ENCODE results near the gene PROK1. TPM values are rescaled to one million over a fixed set of nuclear protein-coding genes. Genes with fewer than 3 reads are reported as not detected.

PROK1 gene
- total RNA-seq, 1 donor from 2014 or later: 0.69 TPM

DNA sequence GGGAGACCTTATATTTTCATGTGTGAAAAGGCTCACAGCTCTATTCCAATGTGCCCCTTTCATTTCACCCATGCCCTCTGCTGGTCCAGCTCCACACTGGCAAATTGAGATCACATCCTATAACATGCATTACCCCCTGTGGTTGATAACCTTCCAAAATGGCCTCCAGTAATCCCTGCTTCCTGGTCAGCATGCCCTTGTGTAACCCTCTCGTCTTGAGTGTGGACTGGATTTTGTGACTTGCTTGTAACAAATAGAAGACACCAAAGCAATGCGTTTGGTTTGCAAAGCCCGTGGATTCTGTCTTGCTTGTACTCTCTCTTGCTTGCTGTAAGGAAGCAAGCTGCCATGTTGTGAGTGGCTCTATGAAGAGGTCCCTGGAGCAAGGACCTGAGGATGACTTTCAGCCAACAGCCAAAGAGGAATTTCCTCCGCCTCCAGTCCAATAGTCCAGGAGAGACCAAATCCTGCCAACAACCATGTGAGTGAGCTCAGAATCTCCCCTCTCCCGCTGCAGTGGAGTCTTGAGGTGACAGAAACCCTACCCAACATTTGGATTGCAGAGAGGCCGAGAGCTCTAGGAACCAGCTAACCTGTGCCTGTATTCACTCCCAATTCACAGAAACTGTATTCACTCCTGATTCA lies 50.7 kb downstream of the PROK1 start:
- no peaks in the 10 kb centered on the region for H3K36me3 Mint-ChIP-seq
- no peak overlapping the region for H3K4me3 Mint-ChIP-seq
- TF ChIP-seq, protein P1, sequence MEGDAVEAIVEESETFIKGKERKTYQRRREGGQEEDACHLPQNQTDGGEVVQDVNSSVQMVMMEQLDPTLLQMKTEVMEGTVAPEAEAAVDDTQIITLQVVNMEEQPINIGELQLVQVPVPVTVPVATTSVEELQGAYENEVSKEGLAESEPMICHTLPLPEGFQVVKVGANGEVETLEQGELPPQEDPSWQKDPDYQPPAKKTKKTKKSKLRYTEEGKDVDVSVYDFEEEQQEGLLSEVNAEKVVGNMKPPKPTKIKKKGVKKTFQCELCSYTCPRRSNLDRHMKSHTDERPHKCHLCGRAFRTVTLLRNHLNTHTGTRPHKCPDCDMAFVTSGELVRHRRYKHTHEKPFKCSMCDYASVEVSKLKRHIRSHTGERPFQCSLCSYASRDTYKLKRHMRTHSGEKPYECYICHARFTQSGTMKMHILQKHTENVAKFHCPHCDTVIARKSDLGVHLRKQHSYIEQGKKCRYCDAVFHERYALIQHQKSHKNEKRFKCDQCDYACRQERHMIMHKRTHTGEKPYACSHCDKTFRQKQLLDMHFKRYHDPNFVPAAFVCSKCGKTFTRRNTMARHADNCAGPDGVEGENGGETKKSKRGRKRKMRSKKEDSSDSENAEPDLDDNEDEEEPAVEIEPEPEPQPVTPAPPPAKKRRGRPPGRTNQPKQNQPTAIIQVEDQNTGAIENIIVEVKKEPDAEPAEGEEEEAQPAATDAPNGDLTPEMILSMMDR (IDR thresholded peaks at IDR 0.05; ENCODE audit: unreplicated experiment): no peak
- H3K27me3 Mint-ChIP-seq (ENCODE audit: low read depth): peaks cover 16% of the 10 kb centered on the region
- DNase-seq (ENCODE audit: low spot score in 2 of 2, unreplicated experiment in 2 of 2): no peak
- no peaks in the 10 kb centered on the region for H3K9me3 Mint-ChIP-seq
- no peaks in the 10 kb centered on the region for H3K4me1 Mint-ChIP-seq
- no peak overlapping the region for H3K27ac Mint-ChIP-seq

GRCh38 chr1:110502402-110503151 lies 51.6 kb downstream of the PROK1 start:
- peaks cover 16% of the 10 kb centered on the region for H3K27me3 Mint-ChIP-seq (ENCODE audit: low read depth)

DNA sequence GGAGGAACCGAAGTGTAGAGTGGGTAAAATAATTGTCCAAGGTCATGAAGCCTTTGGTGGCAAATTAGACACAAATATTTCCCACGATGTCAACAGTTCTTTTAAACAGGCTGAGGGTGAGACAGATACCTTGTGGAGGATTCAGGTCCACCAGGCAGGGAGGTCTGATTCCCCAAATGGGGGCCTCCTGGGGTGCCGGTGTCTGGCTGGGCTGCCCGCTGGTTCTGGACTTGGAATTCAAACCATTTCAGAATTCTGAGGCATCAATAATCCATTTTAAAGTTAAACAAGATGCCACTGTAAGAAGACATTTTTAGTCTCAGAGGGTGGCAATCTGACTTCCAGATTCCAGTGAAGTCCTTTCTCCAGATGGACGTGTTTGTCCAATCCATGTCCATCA lies 52.5 kb downstream of the PROK1 start:
- TF ChIP-seq, protein P1 (IDR thresholded peaks at IDR 0.05; ENCODE audit: unreplicated experiment): no peak
- DNase-seq (ENCODE audit: low spot score in 2 of 2, unreplicated experiment in 2 of 2): no peak
- Mint-ChIP-seq H3K36me3 (no peaks in the 10 kb centered on the region), H3K4me3 (no peak overlapping the region), H3K27ac (no peak overlapping the region), H3K27me3 (ENCODE audit: low read depth) (peaks cover 16% of the 10 kb centered on the region), H3K4me1 (peaks cover 12% of the 10 kb centered on the region), H3K9me3 (no peaks in the 10 kb centered on the region)

More at GRCh38 chr1:110502402-110503151, 51.6 kb downstream of the PROK1 start:
- no peak for DNase-seq (ENCODE audit: low spot score in 2 of 2, unreplicated experiment in 2 of 2)
- Mint-ChIP-seq H3K36me3 (no peaks in the 10 kb centered on the region), H3K27ac (no peak overlapping the region), H3K4me3 (no peak overlapping the region), H3K4me1 (peaks cover 3% of the 10 kb centered on the region), H3K9me3 (no peaks in the 10 kb centered on the region)
- TF ChIP-seq, protein P1 (IDR thresholded peaks at IDR 0.05; ENCODE audit: unreplicated experiment): no peak

GRCh38 chr1:110504226-110504625 lies 53.3 kb downstream of the PROK1 start:
- peaks cover 14% of the 10 kb centered on the region for H3K4me1 Mint-ChIP-seq
- no peaks in the 10 kb centered on the region for H3K36me3 Mint-ChIP-seq
- no peaks in the 10 kb centered on the region for H3K9me3 Mint-ChIP-seq
- TF ChIP-seq, protein P1 (IDR thresholded peaks at IDR 0.05; ENCODE audit: unreplicated experiment): no peak
- H3K4me3 Mint-ChIP-seq: no peak overlapping the region
- H3K27me3 Mint-ChIP-seq (ENCODE audit: low read depth): peaks cover 16% of the 10 kb centered on the region
- no peak overlapping the region for H3K27ac Mint-ChIP-seq
- DNase-seq (ENCODE audit: low spot score in 2 of 2, unreplicated experiment in 2 of 2): no peak

GRCh38 chr1:110505596-110505995 lies 54.6 kb downstream of the PROK1 start:
- no peaks in the 10 kb centered on the region for H3K9me3 Mint-ChIP-seq

More at GRCh38 chr1:110505596-110505995, 54.6 kb downstream of the PROK1 start:
- DNase-seq (ENCODE audit: low spot score in 2 of 2, unreplicated experiment in 2 of 2): no peak
- Mint-ChIP-seq H3K36me3 (no peaks in the 10 kb centered on the region), H3K27ac (no peak overlapping the region), H3K4me3 (no peak overlapping the region), H3K27me3 (ENCODE audit: low read depth) (peaks cover 16% of the 10 kb centered on the region), H3K4me1 (peaks cover 14% of the 10 kb centered on the region)
- TF ChIP-seq, protein P1 (IDR thresholded peaks at IDR 0.05; ENCODE audit: unreplicated experiment): no peak

Measured in mesothelial cell of epicardium (in vitro differentiated cells).